DND-41 (cell line): ENCODE measurements around the gene DYNC1LI2.

Experiments
- CTCF ChIP-seq: IDR thresholded peaks from 2 replicates; pipeline ENCODE4 v1.5.1; 2012; ENCODE audit warnings: borderline replicate concordance, low read length, moderate library complexity, mild to moderate bottlenecking; ENCODE audit not compliant: poor library complexity, severe bottlenecking; ENCODE audit errors: extremely low read depth
- EZH2 ChIP-seq: IDR thresholded peaks from 3 replicates; pipeline ENCODE4 v1.6.1; 2012; ENCODE audit warnings: borderline replicate concordance, low read depth, mild to moderate bottlenecking, moderate library complexity, low read length, inconsistent platforms; ENCODE audit not compliant: severe bottlenecking

GRCh38 chr16:66776457-66776856 lies 25.0 kb upstream of the DYNC1LI2 start:
- TF ChIP-seq CTCF (no peak), EZH2 (no peak)
